Transverse colon (tissue), 4 donors: ENCODE data around the gene ACP7. TPM values are rescaled to one million over a fixed set of nuclear protein-coding genes. Genes with fewer than 3 reads are reported as not detected.
"Not testable (repeated sequence)": the region's sequence is repeated elsewhere in the genome, so short reads cannot be mapped to it uniquely, and the experiment has no call there.

Experiments used
- DNase-seq: peaks from one replicate; pipeline ENCODE4 v3.0.0-alpha.2; 2019
- H3K27ac ChIP-seq, 4 donors: fragments of 200-600 bp; sonication (generic); 2 replicates each; pipeline ENCODE4 v1.5.1; 2016 to 2018; ENCODE audit warnings: inconsistent platforms in 4 of 4
- H3K27me3 ChIP-seq: fragments of 200-600 bp; sonication (generic); 2 replicates; pipeline ENCODE4 v1.5.1; 2017; ENCODE audit warnings: inconsistent platforms
- H3K36me3 ChIP-seq, 4 donors: fragments of 200-600 bp; sonication (generic); 2 replicates each; pipeline ENCODE4 v1.5.1; 2017 to 2019; ENCODE audit warnings: inconsistent platforms in 4 of 4
- H3K4me1 ChIP-seq, 4 donors: fragments of 200-600 bp; sonication (generic); 2 replicates each; pipeline ENCODE4 v1.5.1; 2017 to 2020; ENCODE audit warnings: inconsistent platforms in 4 of 4
- H3K4me3 ChIP-seq, 4 donors: fragments of 200-600 bp; sonication (generic); 1 replicate in 1 of 4; 2 replicates in 3 of 4; pipeline versions ENCODE4 v1.5.1 to v1.6.1; 2017 to 2019; ENCODE audit warnings: inconsistent platforms in 4 of 4
- H3K9me3 ChIP-seq, 2 donors: fragments of 200-600 bp; sonication (generic); 2 replicates each; pipeline ENCODE4 v1.5.1; 2017 to 2019; ENCODE audit warnings: inconsistent platforms in 2 of 2
- EP300 ChIP-seq: sonication (generic); formaldehyde crosslinking; IDR thresholded peaks from one replicate; pipeline ENCODE4 v1.6.1; 2017; ENCODE audit warnings: antibody characterized with exemption, low read depth
- POLR2A ChIP-seq: fragments of 450-650 bp; IDR thresholded peaks from one replicate; pipeline ENCODE4 v1.6.1; 2016; ENCODE audit warnings: antibody characterized with exemption, mild to moderate bottlenecking, moderate library complexity
- POLR2AphosphoS5 ChIP-seq, 3 donors: sonication (generic); formaldehyde crosslinking; IDR thresholded peaks; one replicate each; pipeline ENCODE4 v1.6.1; 2016; ENCODE audit warnings: antibody characterized with exemption in 3 of 3
- WGBS, 2 donors: methylation state at CpG; one replicate each; pipeline ENCODE4 v1.1.5; 2018; ENCODE audit warnings: low coverage in 1 of 2; 5-methylcytosine and 5-hydroxymethylcytosine counted together
- in situ Hi-C, 4 donors: fragments of 200-750 bp; cut with MboI; loops; one replicate each; pipeline versions ENCODE4 v1.15.0 to v1.15.1; 2017; ENCODE audit warnings: low sequenced_read_pairs in 3 of 4, low pct_ligation_motif_present in 1 of 4, low pct_unique_long_range_greater_than_20kb in 1 of 4
- intact Hi-C: fragments of 100-400 bp; cut with DNase I; formaldehyde crosslinking; loops from one replicate; pipeline ENCODE4 v1.15.1; 2023; ENCODE audit warnings: low total_unique reads
- total RNA-seq, 4 donors: library from RNA; depleted of rRNA; stranded (reverse); fragments of >200 nt; gene quantifications; one replicate each; pipeline ENCODE4 v1.1.0, GENCODE V29; 2016
- TF ChIP-seq, protein P1 (sequence below), 5 experiments: fragments of 200-600 bp in 3 of 5; fragments of 450-650 bp in 2 of 5; sonication (generic) in 3 of 5; IDR thresholded peaks; 1 replicate in 2 of 5; 2 replicates in 3 of 5; pipeline ENCODE4 v1.5.1; 2016 to 2017; ENCODE audit warnings: antibody characterized with exemption in 5 of 5, inconsistent platforms in 3 of 5, mild to moderate bottlenecking in 2 of 5, moderate library complexity in 1 of 5

Gene ACP7
- total RNA-seq, 4 donors from 2014 or later, result not detected

DNA sequence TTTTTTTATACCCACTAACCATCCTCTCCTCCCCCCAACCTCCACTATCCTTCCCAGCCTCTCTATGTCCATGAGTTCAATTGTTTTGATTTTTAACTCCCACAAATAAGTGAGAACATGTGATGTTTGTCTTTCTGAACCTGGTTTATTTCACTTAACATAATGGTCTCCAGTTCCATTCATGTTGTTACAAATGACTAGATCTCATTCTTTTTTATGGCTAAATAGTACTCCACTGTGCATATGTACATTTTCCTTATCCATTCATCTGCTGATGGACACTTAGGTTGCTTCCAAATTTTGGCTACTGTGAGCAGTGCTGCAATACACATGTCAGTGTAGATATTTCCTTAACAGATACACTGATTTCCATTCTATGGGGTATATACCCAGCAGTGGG is 24.9 kb upstream of the ACP7 start:
- H3K27me3 ChIP-seq, result no peaks in the 10 kb centered on the region
- no peaks in the 10 kb centered on the region for H3K4me1 ChIP-seq
- in situ Hi-C loops, result no loop called here
- intact Hi-C loops, result no loop called here
- H3K36me3 ChIP-seq, result no peaks in the 10 kb centered on the region
- no peak for TF ChIP-seq POLR2AphosphoS5 (IDR thresholded peaks at IDR 0.05)
- TF ChIP-seq, protein P1, sequence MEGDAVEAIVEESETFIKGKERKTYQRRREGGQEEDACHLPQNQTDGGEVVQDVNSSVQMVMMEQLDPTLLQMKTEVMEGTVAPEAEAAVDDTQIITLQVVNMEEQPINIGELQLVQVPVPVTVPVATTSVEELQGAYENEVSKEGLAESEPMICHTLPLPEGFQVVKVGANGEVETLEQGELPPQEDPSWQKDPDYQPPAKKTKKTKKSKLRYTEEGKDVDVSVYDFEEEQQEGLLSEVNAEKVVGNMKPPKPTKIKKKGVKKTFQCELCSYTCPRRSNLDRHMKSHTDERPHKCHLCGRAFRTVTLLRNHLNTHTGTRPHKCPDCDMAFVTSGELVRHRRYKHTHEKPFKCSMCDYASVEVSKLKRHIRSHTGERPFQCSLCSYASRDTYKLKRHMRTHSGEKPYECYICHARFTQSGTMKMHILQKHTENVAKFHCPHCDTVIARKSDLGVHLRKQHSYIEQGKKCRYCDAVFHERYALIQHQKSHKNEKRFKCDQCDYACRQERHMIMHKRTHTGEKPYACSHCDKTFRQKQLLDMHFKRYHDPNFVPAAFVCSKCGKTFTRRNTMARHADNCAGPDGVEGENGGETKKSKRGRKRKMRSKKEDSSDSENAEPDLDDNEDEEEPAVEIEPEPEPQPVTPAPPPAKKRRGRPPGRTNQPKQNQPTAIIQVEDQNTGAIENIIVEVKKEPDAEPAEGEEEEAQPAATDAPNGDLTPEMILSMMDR (IDR thresholded peaks at IDR 0.05), result no peak
- no peak for TF ChIP-seq EP300
- no peak for TF ChIP-seq POLR2A
- H3K27ac ChIP-seq, result no peak overlapping the region
- no peak overlapping the region for H3K4me3 ChIP-seq
- DNase-seq, result no peak
- H3K9me3 ChIP-seq, result no peaks in the 10 kb centered on the region

DNA sequence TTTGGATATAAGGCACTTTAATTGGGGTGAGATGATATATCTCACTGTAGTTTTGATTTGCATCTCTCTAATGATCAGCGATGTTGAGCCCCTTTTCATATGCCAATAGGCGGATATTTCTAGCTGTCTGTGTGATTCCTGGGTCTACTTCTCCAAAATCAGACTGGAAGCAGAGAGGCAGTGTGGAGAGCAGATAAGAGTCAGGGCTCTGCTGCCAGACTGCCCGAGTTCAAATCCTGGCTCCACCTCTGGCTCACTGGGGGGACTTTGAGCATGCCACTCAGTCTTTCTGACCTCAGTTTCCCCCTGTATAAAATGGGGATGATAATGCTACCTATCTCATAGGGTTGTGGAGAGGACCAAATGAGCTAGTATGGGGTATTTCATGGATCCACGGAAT is 24.0 kb upstream of the ACP7 start:
- 69% methylated on average over 4 of the region's 4 CpGs; no CpG with 5 or more reads in 1 of the 2 donors for WGBS, 2 donors

DNA sequence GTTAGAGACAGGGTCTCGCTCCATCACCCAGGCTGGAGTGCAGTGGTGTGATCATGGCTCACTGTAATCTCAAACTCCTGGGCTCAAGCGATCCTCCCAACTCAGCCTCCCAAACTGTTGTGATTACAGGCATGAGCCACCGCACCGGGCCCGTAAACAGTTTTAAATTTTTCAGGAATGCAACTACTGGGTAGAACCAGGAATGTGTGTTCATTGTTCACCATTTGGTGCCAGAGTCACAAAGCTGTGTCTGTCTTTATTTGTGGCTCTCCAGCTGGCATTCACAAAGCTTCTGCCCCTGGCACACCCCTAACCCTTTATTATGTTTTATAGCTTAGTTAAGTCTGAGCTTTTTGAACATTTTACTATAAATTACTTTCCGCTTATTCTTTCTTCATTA is 19.8 kb upstream of the ACP7 start:
- H3K27me3 ChIP-seq, result no peaks in the 10 kb centered on the region
- 86 to 93% methylated on average over 4 to 6 of the region's 6 CpGs for WGBS, 2 donors
- no peak overlapping the region for H3K27ac ChIP-seq
- in situ Hi-C loops (no loop called here), intact Hi-C loops (no loop called here)
- H3K4me3 ChIP-seq, result no peak overlapping the region
- H3K36me3 ChIP-seq, result no peaks in the 10 kb centered on the region
- H3K4me1 ChIP-seq, result no peaks in the 10 kb centered on the region
- no peak for DNase-seq
- no peak for TF ChIP-seq POLR2A
- no peaks in the 10 kb centered on the region for H3K9me3 ChIP-seq

More for the DNA sequence above, 24.0 kb upstream of the ACP7 start:
- TF ChIP-seq EP300, result no peak
- no peak for TF ChIP-seq POLR2A
- TF ChIP-seq, protein P1 (IDR thresholded peaks at IDR 0.05), result no peak
- TF ChIP-seq POLR2AphosphoS5 (IDR thresholded peaks at IDR 0.05), result no peak
- no peak overlapping the region for H3K27ac ChIP-seq
- no peak overlapping the region for H3K4me3 ChIP-seq
- H3K36me3 ChIP-seq, result no peaks in the 10 kb centered on the region
- H3K4me1 ChIP-seq, result no peaks in the 10 kb centered on the region
- no peak for DNase-seq
- in situ Hi-C loops, result no loop called here
- intact Hi-C loops, result no loop called here
- no peaks in the 10 kb centered on the region for H3K9me3 ChIP-seq
- no peaks in the 10 kb centered on the region for H3K27me3 ChIP-seq

DNA sequence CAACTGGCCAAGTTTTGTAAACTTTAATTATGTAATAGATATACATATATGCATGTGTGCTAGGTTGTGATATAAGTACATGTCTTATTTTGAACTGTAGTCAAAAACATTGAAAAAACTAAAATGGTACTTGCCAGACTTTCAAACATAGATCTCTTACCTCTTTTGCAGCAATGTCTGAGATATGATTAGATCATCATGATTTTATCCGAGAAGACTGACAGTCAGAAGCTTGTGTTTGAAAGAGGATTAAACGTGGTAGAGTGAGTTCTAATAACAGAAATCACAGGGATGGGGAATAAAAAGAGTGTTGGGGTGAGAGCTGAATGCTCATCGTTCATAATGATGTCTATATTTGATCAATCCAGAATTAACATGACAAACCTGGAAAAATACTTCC is 18.2 kb upstream of the ACP7 start:
- intact Hi-C loops, result no loop called here
- in situ Hi-C loops, result no loop called here
- no peak for DNase-seq
- Histone ChIP-seq H3K36me3 (no peaks in the 10 kb centered on the region), H3K4me3 (no peak overlapping the region), H3K27me3 (no peaks in the 10 kb centered on the region), H3K9me3 (no peaks in the 10 kb centered on the region), H3K4me1 (no peaks in the 10 kb centered on the region), H3K27ac (no peak overlapping the region)
- TF ChIP-seq POLR2AphosphoS5 (IDR thresholded peaks at IDR 0.05), result no peak
- TF ChIP-seq POLR2A, result no peak
- no peak for TF ChIP-seq EP300
- TF ChIP-seq, protein P1 (IDR thresholded peaks at IDR 0.05), result no peak
- WGBS, 2 donors, result 50 to 64% methylated on average over 3 of the region's 3 CpGs

DNA sequence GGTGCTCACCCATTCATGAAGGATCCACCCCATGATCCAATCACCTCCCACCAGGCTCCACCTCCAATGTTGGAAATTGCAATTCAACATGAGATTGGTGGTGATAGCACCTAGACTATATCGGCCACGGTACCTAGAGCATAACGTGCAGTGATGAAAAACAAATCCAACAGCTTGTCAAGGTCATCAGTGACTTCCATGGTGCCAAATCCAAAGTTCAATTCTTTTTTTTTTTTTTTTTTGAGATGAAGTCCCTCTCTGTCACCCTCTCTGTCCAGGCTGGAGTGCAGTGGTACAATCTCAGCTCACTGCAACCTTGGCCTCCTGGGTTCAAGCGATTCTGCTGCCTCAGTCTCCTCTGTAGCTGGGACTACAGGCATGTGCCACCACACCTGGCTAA is 17.1 kb upstream of the ACP7 start:
- H3K9me3 ChIP-seq, result no peaks in the 10 kb centered on the region
- no peaks in the 10 kb centered on the region for H3K27me3 ChIP-seq
- no peaks in the 10 kb centered on the region for H3K36me3 ChIP-seq
- H3K4me1 ChIP-seq, result no peaks in the 10 kb centered on the region
- WGBS, 2 donors, result 74% methylated on average over 4 of the region's 4 CpGs; no CpG with 5 or more reads in 1 of the 2 donors
- no peak overlapping the region for H3K4me3 ChIP-seq
- intact Hi-C loops, result loop anchor here (1.0 kb wide), 1 partner anchor 41 kb away; no protein-coding TSS in a partner anchor
- TF ChIP-seq, protein P1 (IDR thresholded peaks at IDR 0.05), result no peak
- no peak for DNase-seq
- in situ Hi-C loops, result no loop called here
- H3K27ac ChIP-seq, result no peak overlapping the region

DNA sequence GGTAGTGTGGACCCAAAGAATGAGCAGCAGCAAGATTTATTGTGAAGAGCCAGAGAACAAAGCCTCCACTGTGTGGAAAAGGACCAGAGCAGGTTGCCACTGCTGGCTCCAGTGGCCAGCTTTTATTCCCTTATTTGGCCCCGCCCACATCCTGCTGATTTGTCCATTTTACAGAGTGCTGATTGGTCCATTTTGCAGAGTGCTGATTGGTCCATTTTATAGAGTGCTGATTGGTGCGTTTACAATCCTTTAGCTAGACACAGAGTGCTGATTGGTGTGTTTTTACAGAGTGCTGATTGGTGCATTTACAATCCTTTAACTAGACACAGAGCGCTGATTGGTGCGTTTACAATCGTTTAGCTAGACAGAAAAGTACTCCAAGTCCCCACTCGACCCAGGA is 15.9 kb upstream of the ACP7 start:
- WGBS, 2 donors, result 80 to 100% methylated on average over 1 to 6 of the region's 6 CpGs
- H3K27me3 ChIP-seq, H3K27ac ChIP-seq, intact Hi-C loops, H3K36me3 ChIP-seq, in situ Hi-C loops, DNase-seq, H3K9me3 ChIP-seq, H3K4me3 ChIP-seq, H3K4me1 ChIP-seq: not testable (repeated sequence)
